GM20431 (cell line): ENCODE measurements around the gene PHRF1.

Experiments
- in situ Hi-C: fragments of 300-500 bp; cut with MseI, MboI; formaldehyde crosslinking; loops from one replicate; pipeline ENCODE4 v1.15.0; 2020; ENCODE audit warnings: low sequenced_read_pairs; ENCODE audit not compliant: unreplicated experiment

The PHRF1 gene

GRCh38 chr11:610146-610801 is 34.0 kb downstream of the PHRF1 start:
- in situ Hi-C loops = no loop called here

- in situ Hi-C loops = no loop called here
Measured at GRCh38 chr11:611001-611996, 35.0 kb downstream of the PHRF1 start.

GRCh38 chr11:612201-612960 is 36.1 kb downstream of the PHRF1 start:
- in situ Hi-C loops = no loop called here

- in situ Hi-C loops = no loop called here
Measured at GRCh38 chr11:612961-613300, 36.7 kb downstream of the PHRF1 start.

GRCh38 chr11:613369-613968 is 37.2 kb downstream of the PHRF1 start:
- in situ Hi-C loops = no loop called here

- in situ Hi-C loops = no loop called here
Measured at GRCh38 chr11:614021-614622, 37.9 kb downstream of the PHRF1 start.

GRCh38 chr11:614623-615503 is 38.6 kb downstream of the PHRF1 start:
- in situ Hi-C loops = no loop called here

- in situ Hi-C loops = no loop called here
Measured at GRCh38 chr11:615504-616319, 39.4 kb downstream of the PHRF1 start, which contains the start of gene IRF7. IRF7 (minus strand) TSS chr11:615950; CDS start chr11:615364, 586 bp downstream.

- in situ Hi-C loops = no loop called here
Measured at GRCh38 chr11:616320-617198, 40.3 kb downstream of the PHRF1 start.

- in situ Hi-C loops = no loop called here
Measured at GRCh38 chr11:617199-617911, 41.1 kb downstream of the PHRF1 start.

- in situ Hi-C loops = no loop called here
Measured at GRCh38 chr11:617912-618682, 41.8 kb downstream of the PHRF1 start.

GRCh38 chr11:618856-619627 is 42.8 kb downstream of the PHRF1 start:
- in situ Hi-C loops = no loop called here

- in situ Hi-C loops = no loop called here
Measured at GRCh38 chr11:619628-620050, 43.4 kb downstream of the PHRF1 start.

GRCh38 chr11:620201-620600 is 43.9 kb downstream of the PHRF1 start:
- in situ Hi-C loops = no loop called here
